ENCODE data around the gene GPX5. TPM values are rescaled to one million over a fixed set of nuclear protein-coding genes. Genes with fewer than 3 reads are reported as not detected.

GPX5 gene
- total RNA-seq, 2 donors from 2014 or later, result not detected

DNA sequence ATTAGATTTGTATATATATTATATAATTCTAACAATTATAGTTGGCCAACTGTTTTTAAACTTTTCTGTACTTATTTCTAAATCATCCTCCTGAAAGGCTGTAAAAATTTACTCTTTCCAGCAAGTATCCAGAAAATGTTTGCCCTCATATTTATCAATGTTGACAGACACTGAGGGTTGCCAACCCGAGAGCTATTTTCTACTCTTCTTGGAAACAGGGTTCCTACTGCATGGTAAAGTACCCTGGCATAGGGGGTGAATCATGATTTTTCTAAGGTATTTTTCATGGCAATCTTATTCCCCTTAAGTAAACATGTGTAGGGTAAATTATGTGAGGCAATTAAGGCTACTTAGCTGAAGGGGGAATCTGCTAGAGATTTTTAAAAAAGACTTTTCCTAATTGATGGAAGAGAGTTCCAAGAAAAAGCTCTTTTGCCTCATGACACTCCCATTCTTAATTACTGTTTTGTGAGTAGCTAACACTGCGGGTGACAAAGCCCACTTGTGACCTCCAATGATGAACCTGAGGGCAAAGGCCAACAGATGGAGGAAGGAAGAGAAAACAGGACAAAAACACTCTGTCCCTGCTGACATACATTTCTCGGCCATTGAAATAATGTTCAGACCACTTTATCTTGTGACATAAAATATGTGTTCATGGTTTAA is 37.9 kb downstream of the GPX5 start:
- Histone ChIP-seq H3K4me1 (no peaks in the 10 kb centered on the region), H3K9me3 (no peaks in the 10 kb centered on the region), H3K27me3 (no peaks in the 10 kb centered on the region), H3K27ac (no peak overlapping the region), H3K4me3 (no peak overlapping the region), H3K36me3 (no peaks in the 10 kb centered on the region)
- DNase-seq (ENCODE audit: low spot score), result no peak
- TF ChIP-seq, protein P1, sequence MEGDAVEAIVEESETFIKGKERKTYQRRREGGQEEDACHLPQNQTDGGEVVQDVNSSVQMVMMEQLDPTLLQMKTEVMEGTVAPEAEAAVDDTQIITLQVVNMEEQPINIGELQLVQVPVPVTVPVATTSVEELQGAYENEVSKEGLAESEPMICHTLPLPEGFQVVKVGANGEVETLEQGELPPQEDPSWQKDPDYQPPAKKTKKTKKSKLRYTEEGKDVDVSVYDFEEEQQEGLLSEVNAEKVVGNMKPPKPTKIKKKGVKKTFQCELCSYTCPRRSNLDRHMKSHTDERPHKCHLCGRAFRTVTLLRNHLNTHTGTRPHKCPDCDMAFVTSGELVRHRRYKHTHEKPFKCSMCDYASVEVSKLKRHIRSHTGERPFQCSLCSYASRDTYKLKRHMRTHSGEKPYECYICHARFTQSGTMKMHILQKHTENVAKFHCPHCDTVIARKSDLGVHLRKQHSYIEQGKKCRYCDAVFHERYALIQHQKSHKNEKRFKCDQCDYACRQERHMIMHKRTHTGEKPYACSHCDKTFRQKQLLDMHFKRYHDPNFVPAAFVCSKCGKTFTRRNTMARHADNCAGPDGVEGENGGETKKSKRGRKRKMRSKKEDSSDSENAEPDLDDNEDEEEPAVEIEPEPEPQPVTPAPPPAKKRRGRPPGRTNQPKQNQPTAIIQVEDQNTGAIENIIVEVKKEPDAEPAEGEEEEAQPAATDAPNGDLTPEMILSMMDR (IDR thresholded peaks at IDR 0.05), result no peak

GRCh38 chr6:28565823-28566526 is 40.3 kb downstream of the GPX5 start:
- Histone ChIP-seq H3K9me3 (no peaks in the 10 kb centered on the region), H3K27ac (no peak overlapping the region), H3K27me3 (no peaks in the 10 kb centered on the region), H3K36me3 (no peaks in the 10 kb centered on the region), H3K4me1 (no peaks in the 10 kb centered on the region), H3K4me3 (no peak overlapping the region)
- TF ChIP-seq, protein P1 (IDR thresholded peaks at IDR 0.05), result no peak
- no peak for DNase-seq (ENCODE audit: low spot score)

GRCh38 chr6:28566527-28567252 is 41.0 kb downstream of the GPX5 start:
- H3K27ac ChIP-seq, result no peak overlapping the region
- DNase-seq (ENCODE audit: low spot score), result no peak
- no peaks in the 10 kb centered on the region for H3K27me3 ChIP-seq
- no peaks in the 10 kb centered on the region for H3K4me1 ChIP-seq
- H3K4me3 ChIP-seq, result no peak overlapping the region
- H3K9me3 ChIP-seq, result no peaks in the 10 kb centered on the region
- TF ChIP-seq, protein P1 (IDR thresholded peaks at IDR 0.05), result no peak
- no peaks in the 10 kb centered on the region for H3K36me3 ChIP-seq

GRCh38 chr6:28567506-28567905 is 41.8 kb downstream of the GPX5 start:
- no peaks in the 10 kb centered on the region for H3K9me3 ChIP-seq
- H3K27ac ChIP-seq, result no peak overlapping the region
- no peaks in the 10 kb centered on the region for H3K4me1 ChIP-seq
- no peaks in the 10 kb centered on the region for H3K27me3 ChIP-seq
- no peaks in the 10 kb centered on the region for H3K36me3 ChIP-seq
- H3K4me3 ChIP-seq, result no peak overlapping the region
- DNase-seq (ENCODE audit: low spot score), result no peak
- TF ChIP-seq, protein P1 (IDR thresholded peaks at IDR 0.05), result no peak

DNA sequence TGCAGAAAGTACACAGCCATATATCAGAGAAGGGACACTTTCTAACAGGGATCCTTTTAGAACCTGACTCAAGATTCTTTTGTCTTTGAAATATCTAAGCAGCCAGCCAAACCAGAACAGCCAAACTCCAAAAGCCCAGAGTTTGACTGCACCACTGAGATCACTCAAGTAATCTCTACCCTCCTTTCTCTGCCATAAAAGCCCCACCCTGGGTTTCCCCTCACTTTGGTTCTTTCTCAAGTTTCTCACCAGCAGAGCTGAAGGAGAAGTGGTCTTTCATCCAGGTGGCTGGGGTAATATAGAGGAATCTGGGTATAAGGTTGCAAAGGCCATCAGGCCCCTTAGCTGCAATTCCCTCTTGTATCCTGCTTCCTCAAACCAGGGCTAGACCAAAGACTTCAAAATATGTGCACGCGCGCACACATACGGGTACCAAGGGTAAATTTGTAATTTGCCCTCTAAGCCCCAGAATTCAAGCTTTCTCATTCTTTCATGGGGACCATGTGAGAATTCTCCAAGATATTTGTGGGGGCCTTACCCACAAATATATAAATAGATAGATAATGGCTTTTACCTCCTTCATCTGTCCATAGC is 42.9 kb downstream of the GPX5 start:
- no peak overlapping the region for H3K4me3 ChIP-seq

More for the DNA sequence above, 42.9 kb downstream of the GPX5 start:
- H3K27me3 ChIP-seq, result no peaks in the 10 kb centered on the region
- H3K9me3 ChIP-seq, result no peaks in the 10 kb centered on the region
- TF ChIP-seq, protein P1 (IDR thresholded peaks at IDR 0.05), result no peak
- H3K27ac ChIP-seq, result no peak overlapping the region
- DNase-seq (ENCODE audit: low spot score), result no peak
- H3K4me1 ChIP-seq, result no peaks in the 10 kb centered on the region
- H3K36me3 ChIP-seq, result no peaks in the 10 kb centered on the region
